B cell (primary cell): ENCODE data around the gene PLEKHA8. TPM values are rescaled to one million over a fixed set of nuclear protein-coding genes. Genes with fewer than 3 reads are reported as not detected.

Experiments
- ATAC-seq: fragments of 200-7000 bp; cut with Tn5 transposase; one replicate; pipeline ENCODE4 v1.10.0; 2021; ENCODE audit warnings: low read depth, mild to moderate bottlenecking, moderate number of reproducible peaks, moderate library complexity
- CTCF ChIA-PET: fragments of 350-600 bp; sonication (Branson Sonifier 250); formaldehyde crosslinking; loops from one replicate; lab custom pipeline; 2021; ENCODE audit warnings: antibody characterized with exemption, inconsistent platforms; lab: Charles Lee
- POLR2A ChIA-PET: fragments of 350-600 bp; sonication (Branson Sonifier 250); formaldehyde crosslinking; loops from one replicate; lab custom pipeline; 2021; ENCODE audit warnings: antibody characterized with exemption; lab: Charles Lee
- DNase-seq: peaks from one replicate; pipeline ENCODE4 v3.0.0; 2013
- H2AFZ ChIP-seq: 2 replicates; pipeline ENCODE4 v1.6.1; 2012; ENCODE audit warnings: mild to moderate bottlenecking, low read depth, low read length; ENCODE audit not compliant: insufficient read depth, poor library complexity, severe bottlenecking
- H3K27ac ChIP-seq, 2 donors: 1 replicate in 1 of 2; 2 replicates in 1 of 2; pipeline ENCODE4 v1.5.1; 2012 to 2013; ENCODE audit warnings: low read length in 2 of 2, mild to moderate bottlenecking in 2 of 2, moderate library complexity in 1 of 2
- H3K27me3 ChIP-seq, 4 experiments: fragments of 200-600 bp in 1 of 4; sonication (generic) in 1 of 4; replicated peaks in 1 of 4; 1 replicate in 2 of 4; 2 replicates in 2 of 4; pipeline versions ENCODE4 v1.6.1 to v1.7.0; 2013 to 2016; ENCODE audit warnings: low read length in 3 of 4, mild to moderate bottlenecking in 2 of 4, mixed read lengths in 1 of 4, moderate library complexity in 1 of 4; ENCODE audit not compliant: insufficient read depth in 4 of 4, control insufficient read depth in 3 of 4; ENCODE audit errors: control extremely low read depth in 1 of 4
- H3K36me3 ChIP-seq, 2 experiments: replicated peaks in 1 of 2; 1 replicate in 1 of 2; 2 replicates in 1 of 2; pipeline versions ENCODE4 v1.6.1 to v1.7.1; 2013; ENCODE audit warnings: low read length in 1 of 2; ENCODE audit not compliant: insufficient read depth in 2 of 2, control insufficient read depth in 1 of 2; ENCODE audit errors: control extremely low read depth in 1 of 2, extremely low read depth in 1 of 2
- H3K4me1 ChIP-seq, 2 donors: fragments of 200-600 bp in 1 of 2; sonication (generic) in 1 of 2; 1 replicate in 1 of 2; 2 replicates in 1 of 2; pipeline versions ENCODE4 v1.5.1 to v1.6.1; 2013 to 2017; ENCODE audit warnings: low read length in 2 of 2; ENCODE audit not compliant: control insufficient read depth in 2 of 2, insufficient read depth in 2 of 2
- H3K4me2 ChIP-seq: replicated peaks from 2 replicates; pipeline ENCODE3; 2012; ENCODE audit warnings: mild to moderate bottlenecking, low read depth, low read length; ENCODE audit not compliant: poor library complexity, severe bottlenecking
- H3K4me3 ChIP-seq, 5 experiments: fragments of 200-600 bp in 1 of 5; sonication (generic) in 1 of 5; 1 replicate in 3 of 5; 2 replicates in 2 of 5; pipeline versions ENCODE4 v1.5.1 to v1.7.0; 2011 to 2016; ENCODE audit warnings: low read length in 4 of 5, mild to moderate bottlenecking in 4 of 5, low read depth in 2 of 5, control low read depth in 1 of 5, moderate library complexity in 1 of 5; ENCODE audit not compliant: insufficient read depth in 1 of 5; ENCODE audit errors: control extremely low read depth in 1 of 5, extremely low read depth in 1 of 5
- H3K79me2 ChIP-seq: fragments of 200-600 bp; sonication (generic); one replicate; pipeline ENCODE4 v1.6.0; 2016; ENCODE audit warnings: low read length; ENCODE audit not compliant: control insufficient read depth, insufficient read depth
- H3K9ac ChIP-seq: fragments of 200-600 bp; sonication (generic); 2 replicates; pipeline ENCODE4 v1.6.1; 2017; ENCODE audit warnings: mild to moderate bottlenecking, low read length, moderate library complexity
- H3K9me3 ChIP-seq, 3 donors: one replicate each; pipeline versions ENCODE4 v1.6.1 to v1.7.1; 2013; ENCODE audit warnings: low read length in 2 of 3; ENCODE audit not compliant: control insufficient read depth in 2 of 3, insufficient read depth in 1 of 3; ENCODE audit errors: control extremely low read depth in 1 of 3
- H4K20me1 ChIP-seq: 2 replicates; pipeline ENCODE4 v1.6.0; 2012; ENCODE audit warnings: mild to moderate bottlenecking, low read length; ENCODE audit not compliant: insufficient read depth, control insufficient read depth, poor library complexity, severe bottlenecking
- H3K27ac Mint-ChIP-seq: one replicate; pipeline ENCODE4 v1.8.0; 2021; ENCODE audit warnings: mixed read lengths
- H3K27me3 Mint-ChIP-seq: one replicate; pipeline ENCODE4 v1.8.0; 2021; ENCODE audit warnings: mixed read lengths
- H3K4me1 Mint-ChIP-seq: one replicate; pipeline ENCODE4 v1.8.0; 2021; ENCODE audit warnings: mixed read lengths
- H3K4me3 Mint-ChIP-seq: one replicate; pipeline ENCODE4 v1.8.0; 2021; ENCODE audit warnings: mixed read lengths
- H3K9me3 Mint-ChIP-seq: one replicate; pipeline ENCODE4 v1.8.0; 2022; ENCODE audit warnings: mixed read lengths; ENCODE audit not compliant: insufficient read depth
- EZH2 ChIP-seq: IDR thresholded peaks from 2 replicates; pipeline ENCODE4 v1.6.1; 2012; ENCODE audit warnings: borderline replicate concordance, low read depth, mild to moderate bottlenecking, moderate library complexity, low read length; ENCODE audit not compliant: insufficient read depth, poor library complexity, severe bottlenecking
- WGBS: methylation state at CpG from one replicate; pipeline ENCODE4 v1.1.5; 2013; ENCODE audit warnings: missing lambda C conversion rate; ENCODE audit not compliant: insufficient coverage; 5-methylcytosine and 5-hydroxymethylcytosine counted together
- intact Hi-C: fragments of 100-400 bp; cut with micrococcal nuclease; formaldehyde crosslinking; loops from one replicate; pipeline ENCODE4 v1.10.0; 2022
- polyA plus RNA-seq: library from polyadenylated mRNA; depleted of rRNA; stranded (reverse); fragments of >200 nt; gene quantifications from 2 replicates; pipeline ENCODE4 v1.2.3, GENCODE V29; 2012
- total RNA-seq, 2 donors: library from RNA; stranded (reverse); fragments of 120-200 nt in 1 of 2; gene quantifications; 1 replicate in 1 of 2; 2 replicates in 1 of 2; pipeline versions ENCODE4 v1.2.3 to v1.2.4, GENCODE V29; 2013 to 2022
- TF ChIP-seq, protein P1 (sequence below): fragments of 200-600 bp; IDR thresholded peaks from one replicate; pipeline ENCODE4 v1.8.0; 2022; ENCODE audit warnings: antibody characterized with exemption, mild to moderate bottlenecking

The PLEKHA8 gene
- total and polyA plus RNA-seq, 2 donors (not counting 1 experiment from before 2014, with no cell fraction given) = 1.7 to 10.5 TPM

DNA sequence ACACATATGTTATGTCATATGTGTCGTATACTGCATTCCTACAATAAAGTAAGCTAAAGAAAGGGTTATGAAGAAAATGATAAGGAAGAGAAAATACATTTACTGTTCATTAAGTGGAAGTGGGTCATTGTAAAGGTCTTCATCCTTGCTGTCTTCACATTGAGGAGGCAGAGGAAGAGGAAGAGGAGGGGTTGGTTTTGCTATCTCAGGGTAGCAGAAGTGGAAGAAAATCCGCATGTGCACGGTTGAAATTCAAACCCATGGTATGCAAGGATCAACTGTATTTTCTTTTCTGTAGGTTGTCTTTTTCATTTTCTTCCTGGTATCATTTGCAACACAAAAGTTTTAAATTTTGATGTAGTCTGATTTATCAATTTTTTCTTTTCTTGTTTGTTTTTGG, 6.3 kb downstream of the PLEKHA8 start:
- Histone ChIP-seq H4K20me1 (no peaks in the 10 kb centered on the region), H3K9me3 (no peaks in the 10 kb centered on the region), H3K4me1 (peaks cover 4 to 6% of the 10 kb centered on the region in 2 donors), H2AFZ (no peak overlapping the region), H3K27ac (no peak overlapping the region), H3K4me3 (no peak overlapping the region), H3K9ac (no peak overlapping the region), H3K36me3 (no peaks in the 10 kb centered on the region), H3K79me2 (no peaks in the 10 kb centered on the region), H3K27me3 (no peaks in the 10 kb centered on the region), H3K4me2 (no peak overlapping the region)
- intact Hi-C loops = no loop called here
- peaks cover 2% of the 10 kb centered on the region for H3K4me1 Mint-ChIP-seq
- DNase-seq = no peak
- ChIA-PET POLR2A (no interaction called here), CTCF (no interaction called here)
- TF ChIP-seq, protein P1, sequence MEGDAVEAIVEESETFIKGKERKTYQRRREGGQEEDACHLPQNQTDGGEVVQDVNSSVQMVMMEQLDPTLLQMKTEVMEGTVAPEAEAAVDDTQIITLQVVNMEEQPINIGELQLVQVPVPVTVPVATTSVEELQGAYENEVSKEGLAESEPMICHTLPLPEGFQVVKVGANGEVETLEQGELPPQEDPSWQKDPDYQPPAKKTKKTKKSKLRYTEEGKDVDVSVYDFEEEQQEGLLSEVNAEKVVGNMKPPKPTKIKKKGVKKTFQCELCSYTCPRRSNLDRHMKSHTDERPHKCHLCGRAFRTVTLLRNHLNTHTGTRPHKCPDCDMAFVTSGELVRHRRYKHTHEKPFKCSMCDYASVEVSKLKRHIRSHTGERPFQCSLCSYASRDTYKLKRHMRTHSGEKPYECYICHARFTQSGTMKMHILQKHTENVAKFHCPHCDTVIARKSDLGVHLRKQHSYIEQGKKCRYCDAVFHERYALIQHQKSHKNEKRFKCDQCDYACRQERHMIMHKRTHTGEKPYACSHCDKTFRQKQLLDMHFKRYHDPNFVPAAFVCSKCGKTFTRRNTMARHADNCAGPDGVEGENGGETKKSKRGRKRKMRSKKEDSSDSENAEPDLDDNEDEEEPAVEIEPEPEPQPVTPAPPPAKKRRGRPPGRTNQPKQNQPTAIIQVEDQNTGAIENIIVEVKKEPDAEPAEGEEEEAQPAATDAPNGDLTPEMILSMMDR = no peak
- TF ChIP-seq EZH2 = no peak
- no peak for ATAC-seq
- H3K9me3 Mint-ChIP-seq = no peaks in the 10 kb centered on the region
- H3K27ac Mint-ChIP-seq = no peak overlapping the region
- no peak overlapping the region for H3K4me3 Mint-ChIP-seq
- no peaks in the 10 kb centered on the region for H3K27me3 Mint-ChIP-seq
- 100% methylated on average over 1 of the region's 3 CpGs for WGBS

DNA sequence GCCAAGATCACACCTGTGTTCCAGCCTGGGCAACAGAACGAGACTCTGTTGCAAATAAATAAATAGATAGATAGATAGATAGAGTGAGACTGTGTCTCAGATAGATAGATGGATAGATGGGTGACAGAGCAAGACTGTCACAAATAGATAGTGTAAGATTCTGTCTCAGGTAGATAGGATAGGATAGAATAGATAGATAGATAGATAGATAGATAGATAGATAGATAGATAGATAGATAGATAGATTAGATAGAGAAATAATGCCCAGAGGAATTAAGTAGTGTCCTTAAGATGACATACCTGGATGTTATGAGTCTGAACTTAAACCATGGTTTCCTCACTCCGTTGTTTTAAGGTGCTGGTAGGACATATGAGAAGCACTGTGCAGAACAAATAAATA, 8.0 kb downstream of the PLEKHA8 start:
- no peaks in the 10 kb centered on the region for H3K27me3 ChIP-seq
- 100% methylated on average over 2 of the region's 2 CpGs for WGBS
- ChIA-PET POLR2A (no interaction called here), CTCF (interaction anchor here (0.8 kb wide), 1 partner anchor 25 kb away, joined by 3 read pairs; no protein-coding TSS in a partner anchor)
- H3K9me3 ChIP-seq = no peaks in the 10 kb centered on the region
- Mint-ChIP-seq H3K9me3 (no peaks in the 10 kb centered on the region), H3K4me3 (no peak overlapping the region), H3K4me1 (peaks cover 2% of the 10 kb centered on the region), H3K27me3 (no peaks in the 10 kb centered on the region), H3K27ac (no peak overlapping the region)
- no peak for DNase-seq
- H3K9ac ChIP-seq = no peak overlapping the region
- no peak overlapping the region for H3K4me3 ChIP-seq
- no peak overlapping the region for H3K27ac ChIP-seq
- no peak overlapping the region for H3K4me2 ChIP-seq
- no peak for ATAC-seq
- H2AFZ ChIP-seq = no peak overlapping the region
- H3K4me1 ChIP-seq = no peaks in the 10 kb centered on the region
- intact Hi-C loops = no loop called here
- H4K20me1 ChIP-seq = no peaks in the 10 kb centered on the region
- no peaks in the 10 kb centered on the region for H3K36me3 ChIP-seq
- no peaks in the 10 kb centered on the region for H3K79me2 ChIP-seq
- TF ChIP-seq, protein P1 = no peak
- no peak for TF ChIP-seq EZH2
